WTC11 (cell line): Measurements from ENCODE around the gene KNSTRN. TPM values are rescaled to one million over a fixed set of nuclear protein-coding genes. Genes with fewer than 3 reads are reported as not detected.

ENCODE experiments used
- ATAC-seq: fragments of 200-7000 bp; cut with Tn5 transposase; 2 replicates; pipeline ENCODE4 v1.10.0; 2021; ENCODE audit warnings: mild to moderate bottlenecking, moderate library complexity
- CTCF ChIA-PET: fragments of 300-600 bp; sonication (Branson Sonifier 250); formaldehyde crosslinking; loops from one replicate; lab custom pipeline; 2021; ENCODE audit warnings: antibody characterized with exemption; lab: Charles Lee
- POLR2A ChIA-PET: fragments of 350-600 bp; sonication (Branson Sonifier 250); formaldehyde crosslinking; loops from one replicate; lab custom pipeline; 2021; ENCODE audit warnings: antibody characterized with exemption; lab: Charles Lee
- DNase-seq: peaks from one replicate; pipeline ENCODE4 v3.0.0; 2021; ENCODE audit warnings: low spot score
- H3K27ac Mint-ChIP-seq: 2 replicates; pipeline ENCODE4 v1.8.0; 2021; ENCODE audit warnings: mixed read lengths
- H3K27me3 Mint-ChIP-seq: 2 replicates; pipeline ENCODE4 v1.8.0; 2021; ENCODE audit warnings: low read depth, mild to moderate bottlenecking, moderate library complexity, mixed read lengths
- H3K36me3 Mint-ChIP-seq: 2 replicates; pipeline ENCODE4 v1.8.0; 2021; ENCODE audit warnings: mixed read lengths
- H3K4me1 Mint-ChIP-seq: 2 replicates; pipeline ENCODE4 v1.8.0; 2022; ENCODE audit warnings: mixed read lengths
- H3K4me3 Mint-ChIP-seq: 2 replicates; pipeline ENCODE4 v1.8.0; 2021; ENCODE audit warnings: mild to moderate bottlenecking, moderate library complexity, mixed read lengths
- H3K9me3 Mint-ChIP-seq: 2 replicates; pipeline ENCODE4 v1.8.0; 2021; ENCODE audit warnings: mixed read lengths
- ARID4B ChIP-seq: sonication (generic); formaldehyde crosslinking; IDR thresholded peaks from 2 replicates; pipeline ENCODE4 v1.8.0; 2023; ENCODE audit warnings: missing genetic modification reagents, mild to moderate bottlenecking, borderline replicate concordance
- ATF2 ChIP-seq: sonication (generic); formaldehyde crosslinking; IDR thresholded peaks from 2 replicates; pipeline ENCODE4 v1.8.1; 2022; ENCODE audit warnings: low read depth, missing genetic modification reagents, borderline replicate concordance
- CREM ChIP-seq: sonication (generic); formaldehyde crosslinking; IDR thresholded peaks from 2 replicates; pipeline ENCODE4 v1.8.1; 2022; ENCODE audit warnings: mild to moderate bottlenecking, missing genetic modification reagents, moderate library complexity
- EMX1 ChIP-seq: fragments of 250-450 bp; sonication (Bioruptor Pico); IDR thresholded peaks from 2 replicates; pipeline ENCODE4 v1.8.0; 2021; ENCODE audit warnings: mild to moderate bottlenecking
- FOXJ3 ChIP-seq: sonication (generic); formaldehyde crosslinking; IDR thresholded peaks from 2 replicates; pipeline ENCODE4 v1.9.0; 2021; ENCODE audit warnings: missing genetic modification reagents, mild to moderate bottlenecking, borderline replicate concordance
- FOXP4 ChIP-seq: sonication (generic); formaldehyde crosslinking; IDR thresholded peaks from 2 replicates; pipeline ENCODE4 v1.8.0; 2022; ENCODE audit warnings: mild to moderate bottlenecking, missing genetic modification reagents
- GRHL2 ChIP-seq: fragments of 250-450 bp; sonication (Bioruptor Pico); IDR thresholded peaks from 2 replicates; pipeline ENCODE4 v1.8.0; 2022; ENCODE audit warnings: mild to moderate bottlenecking, moderate library complexity; ENCODE audit not compliant: insufficient replicate concordance, severe bottlenecking
- IRF2 ChIP-seq: sonication (generic); formaldehyde crosslinking; IDR thresholded peaks from 2 replicates; pipeline ENCODE4 v1.8.0; 2022; ENCODE audit warnings: low read depth, missing genetic modification reagents, borderline replicate concordance
- KAT7 ChIP-seq: sonication (generic); formaldehyde crosslinking; IDR thresholded peaks from 2 replicates; pipeline ENCODE4 v1.8.1; 2023; ENCODE audit warnings: missing genetic modification reagents, mild to moderate bottlenecking, borderline replicate concordance
- PREB ChIP-seq: sonication (generic); formaldehyde crosslinking; IDR thresholded peaks from 2 replicates; pipeline ENCODE4 v1.8.1; 2022; ENCODE audit warnings: mild to moderate bottlenecking, missing genetic modification reagents, moderate library complexity, borderline replicate concordance
- PRRX2 ChIP-seq: fragments of 250-450 bp; sonication (Bioruptor Pico); IDR thresholded peaks from 2 replicates; pipeline ENCODE4 v1.8.0; 2021; ENCODE audit warnings: mild to moderate bottlenecking
- SMAD3 ChIP-seq: sonication (generic); formaldehyde crosslinking; IDR thresholded peaks from 2 replicates; pipeline ENCODE4 v1.8.0; 2022; ENCODE audit warnings: missing genetic modification reagents, mild to moderate bottlenecking, borderline replicate concordance
- TP53 ChIP-seq: sonication (generic); formaldehyde crosslinking; IDR thresholded peaks from 2 replicates; pipeline ENCODE4 v1.8.1; 2023; ENCODE audit warnings: mild to moderate bottlenecking, missing genetic modification reagents
- USF1 ChIP-seq: sonication (generic); formaldehyde crosslinking; IDR thresholded peaks from 2 replicates; pipeline ENCODE4 v1.8.0; 2022; ENCODE audit warnings: mild to moderate bottlenecking, missing genetic modification reagents
- ZNF138 ChIP-seq: sonication (generic); formaldehyde crosslinking; conservative IDR thresholded peaks from 2 replicates; pipeline ENCODE4 v1.8.1; 2022; ENCODE audit warnings: mild to moderate bottlenecking, moderate library complexity, missing genetic modification reagents
- ZNF281 ChIP-seq: sonication (generic); formaldehyde crosslinking; IDR thresholded peaks from 2 replicates; pipeline ENCODE4 v1.8.0; 2023; ENCODE audit warnings: mild to moderate bottlenecking, missing genetic modification reagents
- ZNF317 ChIP-seq: sonication (generic); formaldehyde crosslinking; IDR thresholded peaks from 2 replicates; pipeline ENCODE4 v1.8.1; 2023; ENCODE audit warnings: low read depth, mild to moderate bottlenecking, moderate library complexity, missing genetic modification reagents, borderline replicate concordance
- ZNF425 ChIP-seq: fragments of 250-450 bp; sonication (Bioruptor Pico); conservative IDR thresholded peaks from 2 replicates; pipeline ENCODE4 v1.9.0; 2021; ENCODE audit warnings: mild to moderate bottlenecking
- ZSCAN18 ChIP-seq: fragments of 250-450 bp; sonication (Bioruptor Pico); IDR thresholded peaks from 2 replicates; pipeline ENCODE4 v2.1.2; 2022; ENCODE audit warnings: mild to moderate bottlenecking, moderate library complexity
- total RNA-seq: library from RNA; stranded (reverse); gene quantifications from 3 replicates; pipeline ENCODE4 v1.2.3, GENCODE V29; 2021

KNSTRN gene
- total RNA-seq, 1 experiment from 2014 or later: 73.4 TPM

GRCh38 chr15:40413036-40413435 lies 30.5 kb downstream of the KNSTRN start:
- ChIA-PET CTCF (interaction anchor here (0.8 kb wide), 1 partner anchor 122 kb away, joined by 3 read pairs; no protein-coding TSS in a partner anchor), POLR2A (no interaction called here)
- TF ChIP-seq PREB (CRISPR knock-in tag) (no peak), ZNF281 (no peak), FOXJ3 (no peak), USF1 (CRISPR knock-in tag) (no peak), ZNF425 (no peak), FOXP4 (no peak), EMX1 (CRISPR knock-in tag) (no peak), ARID4B (CRISPR knock-in tag) (no peak), ATF2 (CRISPR knock-in tag) (no peak), ZNF138 (CRISPR knock-in tag) (no peak), GRHL2 (CRISPR knock-in tag) (no peak), ZSCAN18 (CRISPR knock-in tag) (no peak), TP53 (CRISPR knock-in tag) (no peak), CREM (no peak), PRRX2 (CRISPR knock-in tag) (no peak), SMAD3 (CRISPR knock-in tag) (no peak), ZNF317 (CRISPR knock-in tag) (no peak), KAT7 (CRISPR knock-in tag) (no peak), IRF2 (no peak)
- Mint-ChIP-seq H3K4me1 (no peaks in the 10 kb centered on the region), H3K36me3 (peaks cover 71% of the 10 kb centered on the region), H3K4me3 (no peak overlapping the region), H3K27ac (no peak overlapping the region), H3K9me3 (no peaks in the 10 kb centered on the region), H3K27me3 (no peaks in the 10 kb centered on the region)
- 0 out of 2 replicates have a peak, but pooled peaks have one; percentile 30 for ATAC-seq
- no peak for DNase-seq
